Body of pancreas (tissue), 4 donors: ENCODE results near the gene ERCC1.
"Not testable (repeated sequence)": the region's sequence is repeated elsewhere in the genome, so short reads cannot be mapped to it uniquely, and the experiment has no call there.

Experiments
- POLR2A ChIP-seq, 3 donors: fragments of 450-650 bp; IDR thresholded peaks; one replicate each; pipeline ENCODE4 v1.6.1; 2016; ENCODE audit warnings: antibody characterized with exemption in 3 of 3, mild to moderate bottlenecking in 2 of 3
- TF ChIP-seq, protein P1 (sequence below), 7 experiments: fragments of 450-650 bp in 4 of 7; fragments of 200-600 bp in 3 of 7; sonication (generic) in 3 of 7; IDR thresholded peaks; one replicate each; pipeline ENCODE4 v1.5.1; 2016 to 2019; ENCODE audit warnings: antibody characterized with exemption in 7 of 7

DNA sequence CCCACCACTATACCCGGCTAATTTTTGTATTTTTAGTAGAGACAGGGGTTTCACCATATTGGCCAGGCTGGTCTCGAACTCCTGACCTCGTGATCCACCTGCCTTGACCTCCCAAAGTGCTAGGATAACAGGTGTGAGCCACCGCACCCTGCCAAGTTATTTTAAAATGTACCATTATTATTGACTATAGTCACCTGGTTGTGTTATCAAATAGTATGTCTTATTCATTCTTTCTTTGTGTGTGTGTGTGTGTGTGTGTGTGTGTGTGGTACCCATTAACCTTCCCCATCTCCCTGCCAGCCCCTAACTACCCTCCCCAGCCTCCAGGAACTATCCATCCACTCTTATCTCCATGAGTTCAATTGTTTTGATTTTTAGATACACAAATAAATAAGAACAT, 13.4 kb downstream of the ERCC1 start:
- TF ChIP-seq POLR2A (IDR thresholded peaks at IDR 0.05), result not testable (repeated sequence)
- TF ChIP-seq, protein P1, sequence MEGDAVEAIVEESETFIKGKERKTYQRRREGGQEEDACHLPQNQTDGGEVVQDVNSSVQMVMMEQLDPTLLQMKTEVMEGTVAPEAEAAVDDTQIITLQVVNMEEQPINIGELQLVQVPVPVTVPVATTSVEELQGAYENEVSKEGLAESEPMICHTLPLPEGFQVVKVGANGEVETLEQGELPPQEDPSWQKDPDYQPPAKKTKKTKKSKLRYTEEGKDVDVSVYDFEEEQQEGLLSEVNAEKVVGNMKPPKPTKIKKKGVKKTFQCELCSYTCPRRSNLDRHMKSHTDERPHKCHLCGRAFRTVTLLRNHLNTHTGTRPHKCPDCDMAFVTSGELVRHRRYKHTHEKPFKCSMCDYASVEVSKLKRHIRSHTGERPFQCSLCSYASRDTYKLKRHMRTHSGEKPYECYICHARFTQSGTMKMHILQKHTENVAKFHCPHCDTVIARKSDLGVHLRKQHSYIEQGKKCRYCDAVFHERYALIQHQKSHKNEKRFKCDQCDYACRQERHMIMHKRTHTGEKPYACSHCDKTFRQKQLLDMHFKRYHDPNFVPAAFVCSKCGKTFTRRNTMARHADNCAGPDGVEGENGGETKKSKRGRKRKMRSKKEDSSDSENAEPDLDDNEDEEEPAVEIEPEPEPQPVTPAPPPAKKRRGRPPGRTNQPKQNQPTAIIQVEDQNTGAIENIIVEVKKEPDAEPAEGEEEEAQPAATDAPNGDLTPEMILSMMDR (IDR thresholded peaks at IDR 0.05), result not testable (repeated sequence)
